ENCODE results near the gene DUSP18. TPM values are rescaled to one million over a fixed set of nuclear protein-coding genes. Genes with fewer than 3 reads are reported as not detected.

The DUSP18 gene
- total and polyA plus RNA-seq, 9 of the 15 experiments (the other 6 are each of a cell fraction or from before 2014, with no cell fraction given): 1.00 to 3.7 (median 1.5) TPM

DNA sequence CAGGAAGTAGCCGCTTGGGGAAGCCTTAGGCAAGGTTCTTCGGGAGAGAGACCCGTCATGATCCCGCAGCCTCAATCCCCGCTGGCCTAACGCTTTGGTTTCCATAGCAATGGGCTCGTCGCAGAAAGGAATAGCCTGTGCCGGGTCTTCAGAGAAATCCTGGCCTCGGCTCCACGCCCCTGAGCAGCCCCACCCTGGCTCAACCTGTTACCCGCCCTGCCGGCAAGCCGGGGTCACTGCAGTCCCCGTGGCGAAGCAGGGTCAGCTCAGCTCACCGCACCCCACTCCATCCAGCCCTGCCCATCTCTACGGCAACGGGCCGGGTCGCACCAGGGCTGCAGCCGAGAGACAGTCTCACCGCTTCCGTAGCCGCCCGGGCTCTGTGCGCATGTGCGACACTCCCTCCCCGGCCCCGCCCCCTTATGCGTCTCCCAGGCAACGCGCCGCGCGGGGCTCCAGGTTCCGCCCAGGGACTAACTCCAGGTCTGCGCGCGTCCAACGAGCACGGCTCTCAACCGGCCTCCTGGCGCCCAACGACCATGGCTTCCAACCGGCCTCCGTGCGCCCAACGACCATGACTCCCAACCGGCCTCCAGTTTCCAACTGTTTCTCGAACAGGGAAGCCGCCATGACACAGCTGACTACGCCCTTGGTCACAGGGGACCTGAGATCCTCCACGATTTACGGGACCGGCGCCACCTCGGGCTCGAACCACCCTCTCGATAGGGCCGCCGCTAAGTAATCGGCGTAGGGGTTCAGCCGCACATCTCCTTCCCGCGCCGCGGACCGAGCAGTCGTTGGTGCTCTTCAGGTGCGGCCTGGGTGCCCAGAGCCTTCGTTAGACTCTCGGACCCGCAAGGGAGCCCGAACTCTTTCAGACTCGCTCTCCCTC, at the start of gene DUSP18 (continued):
- TF ChIP-seq, protein P1, sequence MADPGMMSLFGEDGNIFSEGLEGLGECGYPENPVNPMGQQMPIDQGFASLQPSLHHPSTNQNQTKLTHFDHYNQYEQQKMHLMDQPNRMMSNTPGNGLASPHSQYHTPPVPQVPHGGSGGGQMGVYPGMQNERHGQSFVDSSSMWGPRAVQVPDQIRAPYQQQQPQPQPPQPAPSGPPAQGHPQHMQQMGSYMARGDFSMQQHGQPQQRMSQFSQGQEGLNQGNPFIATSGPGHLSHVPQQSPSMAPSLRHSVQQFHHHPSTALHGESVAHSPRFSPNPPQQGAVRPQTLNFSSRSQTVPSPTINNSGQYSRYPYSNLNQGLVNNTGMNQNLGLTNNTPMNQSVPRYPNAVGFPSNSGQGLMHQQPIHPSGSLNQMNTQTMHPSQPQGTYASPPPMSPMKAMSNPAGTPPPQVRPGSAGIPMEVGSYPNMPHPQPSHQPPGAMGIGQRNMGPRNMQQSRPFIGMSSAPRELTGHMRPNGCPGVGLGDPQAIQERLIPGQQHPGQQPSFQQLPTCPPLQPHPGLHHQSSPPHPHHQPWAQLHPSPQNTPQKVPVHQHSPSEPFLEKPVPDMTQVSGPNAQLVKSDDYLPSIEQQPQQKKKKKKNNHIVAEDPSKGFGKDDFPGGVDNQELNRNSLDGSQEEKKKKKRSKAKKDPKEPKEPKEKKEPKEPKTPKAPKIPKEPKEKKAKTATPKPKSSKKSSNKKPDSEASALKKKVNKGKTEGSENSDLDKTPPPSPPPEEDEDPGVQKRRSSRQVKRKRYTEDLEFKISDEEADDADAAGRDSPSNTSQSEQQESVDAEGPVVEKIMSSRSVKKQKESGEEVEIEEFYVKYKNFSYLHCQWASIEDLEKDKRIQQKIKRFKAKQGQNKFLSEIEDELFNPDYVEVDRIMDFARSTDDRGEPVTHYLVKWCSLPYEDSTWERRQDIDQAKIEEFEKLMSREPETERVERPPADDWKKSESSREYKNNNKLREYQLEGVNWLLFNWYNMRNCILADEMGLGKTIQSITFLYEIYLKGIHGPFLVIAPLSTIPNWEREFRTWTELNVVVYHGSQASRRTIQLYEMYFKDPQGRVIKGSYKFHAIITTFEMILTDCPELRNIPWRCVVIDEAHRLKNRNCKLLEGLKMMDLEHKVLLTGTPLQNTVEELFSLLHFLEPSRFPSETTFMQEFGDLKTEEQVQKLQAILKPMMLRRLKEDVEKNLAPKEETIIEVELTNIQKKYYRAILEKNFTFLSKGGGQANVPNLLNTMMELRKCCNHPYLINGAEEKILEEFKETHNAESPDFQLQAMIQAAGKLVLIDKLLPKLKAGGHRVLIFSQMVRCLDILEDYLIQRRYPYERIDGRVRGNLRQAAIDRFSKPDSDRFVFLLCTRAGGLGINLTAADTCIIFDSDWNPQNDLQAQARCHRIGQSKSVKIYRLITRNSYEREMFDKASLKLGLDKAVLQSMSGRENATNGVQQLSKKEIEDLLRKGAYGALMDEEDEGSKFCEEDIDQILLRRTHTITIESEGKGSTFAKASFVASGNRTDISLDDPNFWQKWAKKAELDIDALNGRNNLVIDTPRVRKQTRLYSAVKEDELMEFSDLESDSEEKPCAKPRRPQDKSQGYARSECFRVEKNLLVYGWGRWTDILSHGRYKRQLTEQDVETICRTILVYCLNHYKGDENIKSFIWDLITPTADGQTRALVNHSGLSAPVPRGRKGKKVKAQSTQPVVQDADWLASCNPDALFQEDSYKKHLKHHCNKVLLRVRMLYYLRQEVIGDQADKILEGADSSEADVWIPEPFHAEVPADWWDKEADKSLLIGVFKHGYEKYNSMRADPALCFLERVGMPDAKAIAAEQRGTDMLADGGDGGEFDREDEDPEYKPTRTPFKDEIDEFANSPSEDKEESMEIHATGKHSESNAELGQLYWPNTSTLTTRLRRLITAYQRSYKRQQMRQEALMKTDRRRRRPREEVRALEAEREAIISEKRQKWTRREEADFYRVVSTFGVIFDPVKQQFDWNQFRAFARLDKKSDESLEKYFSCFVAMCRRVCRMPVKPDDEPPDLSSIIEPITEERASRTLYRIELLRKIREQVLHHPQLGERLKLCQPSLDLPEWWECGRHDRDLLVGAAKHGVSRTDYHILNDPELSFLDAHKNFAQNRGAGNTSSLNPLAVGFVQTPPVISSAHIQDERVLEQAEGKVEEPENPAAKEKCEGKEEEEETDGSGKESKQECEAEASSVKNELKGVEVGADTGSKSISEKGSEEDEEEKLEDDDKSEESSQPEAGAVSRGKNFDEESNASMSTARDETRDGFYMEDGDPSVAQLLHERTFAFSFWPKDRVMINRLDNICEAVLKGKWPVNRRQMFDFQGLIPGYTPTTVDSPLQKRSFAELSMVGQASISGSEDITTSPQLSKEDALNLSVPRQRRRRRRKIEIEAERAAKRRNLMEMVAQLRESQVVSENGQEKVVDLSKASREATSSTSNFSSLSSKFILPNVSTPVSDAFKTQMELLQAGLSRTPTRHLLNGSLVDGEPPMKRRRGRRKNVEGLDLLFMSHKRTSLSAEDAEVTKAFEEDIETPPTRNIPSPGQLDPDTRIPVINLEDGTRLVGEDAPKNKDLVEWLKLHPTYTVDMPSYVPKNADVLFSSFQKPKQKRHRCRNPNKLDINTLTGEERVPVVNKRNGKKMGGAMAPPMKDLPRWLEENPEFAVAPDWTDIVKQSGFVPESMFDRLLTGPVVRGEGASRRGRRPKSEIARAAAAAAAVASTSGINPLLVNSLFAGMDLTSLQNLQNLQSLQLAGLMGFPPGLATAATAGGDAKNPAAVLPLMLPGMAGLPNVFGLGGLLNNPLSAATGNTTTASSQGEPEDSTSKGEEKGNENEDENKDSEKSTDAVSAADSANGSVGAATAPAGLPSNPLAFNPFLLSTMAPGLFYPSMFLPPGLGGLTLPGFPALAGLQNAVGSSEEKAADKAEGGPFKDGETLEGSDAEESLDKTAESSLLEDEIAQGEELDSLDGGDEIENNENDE (IDR thresholded peaks at IDR 0.05; ENCODE audit: low read depth, low read length): no peak
- TF ChIP-seq ZNF444 (CRISPR knock-in tag; IDR thresholded peaks at IDR 0.05) (no peak), ZKSCAN3 (CRISPR knock-in tag; IDR thresholded peaks at IDR 0.05) (no peak), SMAD3 (CRISPR knock-in tag; conservative IDR thresholded peaks at IDR 0.05) (no peak), MTF1 (CRISPR knock-in tag; IDR thresholded peaks at IDR 0.05; ENCODE audit: borderline replicate concordance) (no peak), TBP (optimal IDR thresholded peaks at IDR 0.05; ENCODE audit: low read depth, low read length) (peak; percentile 56)
- TF ChIP-seq, protein P2, sequence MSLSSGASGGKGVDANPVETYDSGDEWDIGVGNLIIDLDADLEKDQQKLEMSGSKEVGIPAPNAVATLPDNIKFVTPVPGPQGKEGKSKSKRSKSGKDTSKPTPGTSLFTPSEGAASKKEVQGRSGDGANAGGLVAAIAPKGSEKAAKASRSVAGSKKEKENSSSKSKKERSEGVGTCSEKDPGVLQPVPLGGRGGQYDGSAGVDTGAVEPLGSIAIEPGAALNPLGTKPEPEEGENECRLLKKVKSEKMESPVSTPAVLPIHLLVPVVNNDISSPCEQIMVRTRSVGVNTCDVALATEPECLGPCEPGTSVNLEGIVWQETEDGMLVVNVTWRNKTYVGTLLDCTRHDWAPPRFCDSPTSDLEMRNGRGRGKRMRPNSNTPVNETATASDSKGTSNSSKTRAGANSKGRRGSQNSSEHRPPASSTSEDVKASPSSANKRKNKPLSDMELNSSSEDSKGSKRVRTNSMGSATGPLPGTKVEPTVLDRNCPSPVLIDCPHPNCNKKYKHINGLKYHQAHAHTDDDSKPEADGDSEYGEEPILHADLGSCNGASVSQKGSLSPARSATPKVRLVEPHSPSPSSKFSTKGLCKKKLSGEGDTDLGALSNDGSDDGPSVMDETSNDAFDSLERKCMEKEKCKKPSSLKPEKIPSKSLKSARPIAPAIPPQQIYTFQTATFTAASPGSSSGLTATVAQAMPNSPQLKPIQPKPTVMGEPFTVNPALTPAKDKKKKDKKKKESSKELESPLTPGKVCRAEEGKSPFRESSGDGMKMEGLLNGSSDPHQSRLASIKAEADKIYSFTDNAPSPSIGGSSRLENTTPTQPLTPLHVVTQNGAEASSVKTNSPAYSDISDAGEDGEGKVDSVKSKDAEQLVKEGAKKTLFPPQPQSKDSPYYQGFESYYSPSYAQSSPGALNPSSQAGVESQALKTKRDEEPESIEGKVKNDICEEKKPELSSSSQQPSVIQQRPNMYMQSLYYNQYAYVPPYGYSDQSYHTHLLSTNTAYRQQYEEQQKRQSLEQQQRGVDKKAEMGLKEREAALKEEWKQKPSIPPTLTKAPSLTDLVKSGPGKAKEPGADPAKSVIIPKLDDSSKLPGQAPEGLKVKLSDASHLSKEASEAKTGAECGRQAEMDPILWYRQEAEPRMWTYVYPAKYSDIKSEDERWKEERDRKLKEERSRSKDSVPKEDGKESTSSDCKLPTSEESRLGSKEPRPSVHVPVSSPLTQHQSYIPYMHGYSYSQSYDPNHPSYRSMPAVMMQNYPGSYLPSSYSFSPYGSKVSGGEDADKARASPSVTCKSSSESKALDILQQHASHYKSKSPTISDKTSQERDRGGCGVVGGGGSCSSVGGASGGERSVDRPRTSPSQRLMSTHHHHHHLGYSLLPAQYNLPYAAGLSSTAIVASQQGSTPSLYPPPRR (CRISPR knock-in tag; IDR thresholded peaks at IDR 0.05; ENCODE audit: borderline replicate concordance): no peak

All from K562 (cell line).